ENCODE data around the gene SLC11A2. TPM values are rescaled to one million over a fixed set of nuclear protein-coding genes. Genes with fewer than 3 reads are reported as not detected.

The SLC11A2 gene
- 21.5 TPM for total RNA-seq

GRCh38 chr12:51025836-51026638, at the start of gene SLC11A2:
TSS of gene SLC11A2 (minus strand) at chr12:51026384. CDS start at chr12:51010728, 15,656 bp downstream.
- H3K27ac ChIP-seq: peak within 1 kb of the TSS; percentile 91 to 98

GRCh38 chr12:51075390-51075789, 49.2 kb upstream of the SLC11A2 start:
- Histone ChIP-seq H3K4me1 (peaks cover 0 to 11% of the 10 kb centered on the region in 2 donors), H3K9me3 (no peaks in the 10 kb centered on the region), H3K27ac (no peak overlapping the region), H3K36me3 (peaks cover 24 to 37% of the 10 kb centered on the region in 2 donors), H3K4me3 (no peak overlapping the region), H3K27me3 (no peaks in the 10 kb centered on the region)
- no peak for TF ChIP-seq CTCF (IDR thresholded peaks at IDR 0.05)
- DNase-seq (ENCODE audit: low spot score in 2 of 2): no peak
- intact Hi-C loops (cut with DNase I): no loop called here

More at GRCh38 chr12:51025836-51026638, at the start of gene SLC11A2:
- Histone ChIP-seq H3K9me3 (no peaks in the 10 kb centered on the region), H3K4me3 (peak within 1 kb of the TSS; percentile 68 to 94), H3K4me1 (peaks cover 6 to 17% of the 10 kb centered on the region in 2 donors), H3K27me3 (no peaks in the 10 kb centered on the region), H3K36me3 (no peaks in the 10 kb centered on the region)
- TF ChIP-seq CTCF (IDR thresholded peaks at IDR 0.05): peak in 1 of 3 experiments; percentile 18
- intact Hi-C loops (cut with DNase I): loop anchor here (1.0 to 10.0 kb wide), 9 partner anchors 22 to 1404 kb away; partner anchors contain the start of genes ATF1, CSRNP2, DAZAP2 and DIP2B
- peak; percentile 84 to 98 for DNase-seq (ENCODE audit: low spot score in 2 of 2)

- Histone ChIP-seq H3K4me3 (no peak overlapping the region), H3K27ac (no peak overlapping the region), H3K27me3 (no peaks in the 10 kb centered on the region), H3K9me3 (no peaks in the 10 kb centered on the region), H3K36me3 (peaks cover 53 to 69% of the 10 kb centered on the region in 2 donors), H3K4me1 (peaks cover 0 to 3% of the 10 kb centered on the region in 2 donors)
- no peak for TF ChIP-seq CTCF (IDR thresholded peaks at IDR 0.05)
- no peak for DNase-seq (ENCODE audit: low spot score in 2 of 2)
- intact Hi-C loops (cut with DNase I): no loop called here
Observed at GRCh38 chr12:51071663-51072062, 45.5 kb upstream of the SLC11A2 start.

GRCh38 chr12:51070004-51070403, 43.8 kb upstream of the SLC11A2 start:
- Histone ChIP-seq H3K4me1 (no peaks in the 10 kb centered on the region), H3K27me3 (no peaks in the 10 kb centered on the region), H3K36me3 (peaks cover 69 to 86% of the 10 kb centered on the region in 2 donors), H3K9me3 (no peaks in the 10 kb centered on the region), H3K4me3 (no peak overlapping the region), H3K27ac (no peak overlapping the region)
- no peak for DNase-seq (ENCODE audit: low spot score in 2 of 2)
- intact Hi-C loops (cut with DNase I): no loop called here
- no peak for TF ChIP-seq CTCF (IDR thresholded peaks at IDR 0.05)

GRCh38 chr12:51067771-51068170, 41.6 kb upstream of the SLC11A2 start:
- H3K27me3 ChIP-seq: no peaks in the 10 kb centered on the region
- no peaks in the 10 kb centered on the region for H3K9me3 ChIP-seq
- no peak overlapping the region for H3K4me3 ChIP-seq
- intact Hi-C loops (cut with DNase I): no loop called here
- no peak for TF ChIP-seq CTCF (IDR thresholded peaks at IDR 0.05)
- H3K36me3 ChIP-seq: peaks cover 82 to 93% of the 10 kb centered on the region in 2 donors
- H3K4me1 ChIP-seq: no peaks in the 10 kb centered on the region
- no peak overlapping the region for H3K27ac ChIP-seq
- no peak for DNase-seq (ENCODE audit: low spot score in 2 of 2)
